Effector CD4-positive, alpha-beta T cell (primary cell): ENCODE results near the gene C1QL4. TPM values are rescaled to one million over a fixed set of nuclear protein-coding genes. Genes with fewer than 3 reads are reported as not detected.
"Not testable (repeated sequence)": the region's sequence is repeated elsewhere in the genome, so short reads cannot be mapped to it uniquely, and the experiment has no call there.

Source experiments
- DNase-seq: peaks from one replicate; pipeline ENCODE4 v3.0.0-alpha.2; 2020
- total RNA-seq: gene quantifications from one replicate; lab custom pipeline; 2026; lab: John Stamatoyannopoulos, UW

Gene C1QL4
- not detected for total RNA-seq

- DNase-seq = peak; percentile 83
Measured at GRCh38 chr12:49336645-49337584, at the start of gene C1QL4. C1QL4 (minus strand) TSS chr12:49337188; CDS start chr12:49336477, 711 bp downstream.

- not testable (repeated sequence) for DNase-seq
Measured at GRCh38 chr12:49380184-49380583, 43.2 kb upstream of the C1QL4 start.

GRCh38 chr12:49377386-49377785 lies 40.4 kb upstream of the C1QL4 start:
- no peak for DNase-seq

- no peak for DNase-seq
Measured at GRCh38 chr12:49375406-49375805, 38.4 kb upstream of the C1QL4 start.

- DNase-seq = no peak
Measured at GRCh38 chr12:49370539-49370938, 33.6 kb upstream of the C1QL4 start.

GRCh38 chr12:49369411-49370145 lies 32.6 kb upstream of the C1QL4 start:
- no peak for DNase-seq

GRCh38 chr12:49368240-49368600 lies 31.2 kb upstream of the C1QL4 start:
- no peak for DNase-seq

- no peak for DNase-seq
Measured at GRCh38 chr12:49367381-49368239, 30.6 kb upstream of the C1QL4 start, which contains the start of gene SPATS2. SPATS2 (plus strand) TSS chr12:49367462; CDS start chr12:49461013, 93,551 bp downstream.

- peak; percentile 81 for DNase-seq
Measured at GRCh38 chr12:49366652-49367380, 29.8 kb upstream of the C1QL4 start.

GRCh38 chr12:49366096-49366651 lies 29.2 kb upstream of the C1QL4 start:
- DNase-seq = no peak

GRCh38 chr12:49365542-49365941 lies 28.6 kb upstream of the C1QL4 start:
- DNase-seq = no peak

- DNase-seq = no peak
Measured at GRCh38 chr12:49364989-49365388, 28.0 kb upstream of the C1QL4 start.

GRCh38 chr12:49362077-49362476 lies 25.1 kb upstream of the C1QL4 start:
- no peak for DNase-seq

- no peak for DNase-seq
Measured at GRCh38 chr12:49359671-49360070, 22.7 kb upstream of the C1QL4 start.

- no peak for DNase-seq
Measured at GRCh38 chr12:49358483-49359141, 21.6 kb upstream of the C1QL4 start.

- DNase-seq = no peak
Measured at GRCh38 chr12:49357103-49357678, 20.2 kb upstream of the C1QL4 start.

GRCh38 chr12:49355913-49356312 lies 18.9 kb upstream of the C1QL4 start:
- DNase-seq = no peak

- no peak for DNase-seq
Measured at GRCh38 chr12:49352351-49352750, 15.4 kb upstream of the C1QL4 start.

- no peak for DNase-seq
Measured at GRCh38 chr12:49349266-49349665, 12.3 kb upstream of the C1QL4 start.

GRCh38 chr12:49348781-49349180 lies 11.8 kb upstream of the C1QL4 start:
- DNase-seq = no peak
